Right forelimb (tissue), 1 donor: Measurements from ENCODE around the gene SLC12A9.
A peak's percentile ranks its signal among the peaks of the same experiment; 100 is the strongest.
"Not testable (repeated sequence)": the region's sequence is repeated elsewhere in the genome, so short reads cannot be mapped to it uniquely, and the experiment has no call there.

Experiments
- DNase-seq: peaks from one replicate; pipeline ENCODE4 v3.0.0-alpha.2; 2018

The SLC12A9 gene

DNA sequence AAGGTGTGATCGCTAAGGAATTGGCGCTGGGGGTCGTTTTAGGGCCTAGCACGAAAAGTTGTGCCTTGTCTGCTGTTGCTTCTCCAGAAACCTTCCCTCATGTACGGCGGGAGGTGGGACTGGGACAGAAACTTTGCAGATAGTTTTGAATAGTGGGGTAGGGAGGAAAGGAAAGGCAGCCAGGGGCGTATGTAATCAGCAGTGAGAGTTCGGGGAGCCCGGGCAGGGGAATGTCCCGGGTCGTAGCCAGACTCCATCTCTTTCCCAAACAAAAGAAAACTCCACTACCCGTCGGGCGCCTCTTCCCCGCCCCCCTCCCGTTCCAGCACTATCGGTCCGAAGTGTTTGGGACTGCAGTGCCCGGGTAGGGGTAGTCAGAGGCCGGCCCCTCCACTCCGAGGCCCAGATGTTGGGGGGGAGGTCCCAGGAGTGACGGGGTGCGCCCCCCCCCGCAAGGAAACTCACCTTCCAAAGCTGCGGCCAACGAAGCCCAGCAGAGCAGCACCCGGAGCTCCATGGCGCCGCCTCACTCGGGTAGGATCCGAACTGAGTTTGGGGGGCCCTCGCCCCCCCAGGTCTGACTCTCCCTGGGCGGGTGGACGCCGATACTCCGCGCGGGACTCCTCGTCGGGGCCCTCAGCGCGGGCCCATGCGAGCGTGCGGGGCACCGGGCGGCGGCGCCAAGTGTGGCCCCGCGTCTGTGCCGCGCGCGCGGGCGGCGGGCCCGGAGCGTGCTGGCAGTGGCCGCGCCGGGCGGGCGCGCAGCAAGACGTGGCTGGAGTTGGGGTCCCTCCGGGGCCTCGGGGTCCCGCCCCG lies 25.8 kb upstream of the SLC12A9 start:
- DNase-seq = peak; percentile 60

- peak; percentile 94 for DNase-seq
Observed at GRCh38 chr7:100827330-100828226, 24.9 kb upstream of the SLC12A9 start, which contains the start of gene EPHB4. TSS of gene EPHB4 (minus strand) at chr7:100827523. CDS start at chr7:100827030, 493 bp downstream.

DNA sequence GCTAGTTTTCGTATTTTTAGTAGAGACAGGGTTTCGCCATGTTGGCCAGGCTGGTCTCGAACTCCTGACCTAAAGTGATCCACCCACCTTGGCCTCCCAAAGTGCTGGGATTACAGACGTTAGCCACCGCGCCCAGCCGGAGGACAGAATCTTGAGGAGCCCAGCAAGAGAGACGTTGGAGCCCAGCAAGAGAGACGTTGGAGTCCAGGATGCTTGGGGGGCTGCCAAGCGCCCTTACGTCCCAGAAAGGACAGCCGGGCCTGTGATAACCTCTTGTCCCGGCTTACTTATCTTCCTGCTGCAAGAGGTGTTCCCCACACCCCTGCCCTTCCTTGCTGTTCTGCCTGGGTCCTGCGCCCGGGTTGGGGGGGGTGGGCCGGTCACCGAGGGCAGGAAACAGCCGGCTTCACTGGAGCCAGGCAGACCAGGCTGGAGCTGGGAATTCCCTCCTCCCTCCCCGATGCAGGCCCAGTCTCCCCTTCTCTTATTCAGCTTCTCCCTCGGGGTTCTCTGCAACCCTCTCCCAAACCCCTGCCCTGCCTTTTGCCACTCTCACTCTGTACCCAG lies 23.3 kb upstream of the SLC12A9 start:
- DNase-seq = no peak

GRCh38 chr7:100830396-100830795 lies 22.1 kb upstream of the SLC12A9 start:
- DNase-seq = no peak

- no peak for DNase-seq
Observed at GRCh38 chr7:100832281-100832633, 20.3 kb upstream of the SLC12A9 start.

DNA sequence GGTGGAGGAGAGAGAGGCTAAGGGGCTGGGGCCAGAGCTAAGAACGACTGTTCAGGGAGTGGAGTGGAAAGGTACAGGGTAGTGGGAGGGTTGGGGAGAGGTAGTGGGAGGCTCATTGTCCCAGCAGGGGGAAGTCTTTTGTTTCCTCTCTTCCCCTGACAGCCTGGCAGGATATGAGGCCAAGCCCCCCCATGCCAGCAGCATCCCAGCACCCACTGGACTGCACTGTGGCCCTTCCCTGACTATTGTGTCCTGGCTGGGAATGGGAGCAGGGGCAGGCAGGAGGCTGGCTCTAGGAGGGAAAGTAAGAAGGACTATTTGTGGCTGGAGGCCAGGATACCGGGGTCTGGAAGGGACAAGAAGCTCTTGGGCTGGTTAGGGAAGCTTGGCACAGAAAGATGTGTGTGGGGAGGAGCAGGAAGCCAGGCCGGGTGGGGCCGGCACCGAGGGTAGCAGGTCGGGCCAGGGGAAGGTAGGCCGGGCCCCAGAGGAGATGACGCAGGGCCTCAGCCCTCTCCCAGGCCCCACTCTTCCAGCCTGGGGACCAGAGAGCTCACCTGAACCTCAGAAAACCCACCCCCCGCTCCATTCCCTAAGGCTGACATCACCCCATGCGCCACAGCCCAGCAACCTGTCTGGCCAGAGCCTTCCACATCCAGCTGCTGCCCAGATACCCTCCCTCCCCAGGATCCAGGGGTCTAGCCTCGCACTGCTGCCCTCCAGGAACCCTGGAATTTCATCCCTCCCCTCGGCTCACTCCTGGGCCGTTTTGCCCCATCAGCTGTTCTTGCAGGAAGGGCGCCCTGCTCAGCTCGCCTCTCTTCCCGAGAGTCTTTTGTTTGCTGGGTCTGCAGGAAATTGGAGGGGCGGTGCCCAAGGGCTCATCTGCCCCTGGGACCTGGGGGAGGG lies 16.4 kb upstream of the SLC12A9 start:
- DNase-seq = peak; percentile 63

GRCh38 chr7:100836812-100837098 lies 15.8 kb upstream of the SLC12A9 start:
- no peak for DNase-seq

GRCh38 chr7:100837099-100837836 lies 15.2 kb upstream of the SLC12A9 start:
- DNase-seq = peak; percentile 94

DNA sequence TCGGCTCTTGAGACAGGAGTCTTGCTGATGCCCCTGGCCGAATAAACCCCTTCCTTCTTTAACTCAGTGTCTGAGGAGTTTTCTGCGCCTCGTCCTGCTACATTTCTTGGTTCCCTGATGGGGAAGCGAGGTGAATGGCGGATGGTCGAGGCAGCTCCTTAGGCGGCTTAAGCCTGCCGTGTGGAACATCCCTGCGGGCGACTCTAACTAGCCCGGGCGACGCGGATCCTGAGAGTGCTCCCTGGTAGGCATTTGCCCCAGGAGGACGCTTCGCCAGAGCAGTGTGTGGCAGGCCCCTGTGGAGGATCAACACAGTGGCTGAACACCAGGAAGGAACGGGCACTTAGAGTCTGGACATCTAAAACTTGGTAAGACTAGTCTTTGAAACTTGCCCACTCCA lies 13.2 kb upstream of the SLC12A9 start:
- DNase-seq = no peak

GRCh38 chr7:100840470-100841100 lies 11.9 kb upstream of the SLC12A9 start:
- DNase-seq = no peak

DNA sequence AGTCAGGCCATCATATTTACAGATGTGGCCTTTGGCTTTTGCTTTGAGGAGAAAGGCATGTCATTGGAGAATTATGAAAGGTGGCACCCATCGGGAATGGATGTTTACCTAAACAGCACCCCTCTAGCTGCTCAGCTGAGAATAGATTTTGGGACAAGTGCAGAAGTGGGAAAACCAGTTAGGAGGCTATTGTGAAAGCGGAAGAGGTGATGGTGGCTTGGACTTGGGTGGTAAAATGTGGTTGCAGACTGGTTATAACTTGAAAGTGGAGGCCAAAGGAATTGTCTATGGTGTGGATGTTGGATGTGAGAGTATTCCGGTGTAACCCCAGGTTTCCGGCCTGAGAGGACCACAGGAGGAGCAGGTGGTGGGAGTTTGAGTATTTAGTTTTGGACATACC lies 5.2 kb upstream of the SLC12A9 start:
- no peak for DNase-seq

DNA sequence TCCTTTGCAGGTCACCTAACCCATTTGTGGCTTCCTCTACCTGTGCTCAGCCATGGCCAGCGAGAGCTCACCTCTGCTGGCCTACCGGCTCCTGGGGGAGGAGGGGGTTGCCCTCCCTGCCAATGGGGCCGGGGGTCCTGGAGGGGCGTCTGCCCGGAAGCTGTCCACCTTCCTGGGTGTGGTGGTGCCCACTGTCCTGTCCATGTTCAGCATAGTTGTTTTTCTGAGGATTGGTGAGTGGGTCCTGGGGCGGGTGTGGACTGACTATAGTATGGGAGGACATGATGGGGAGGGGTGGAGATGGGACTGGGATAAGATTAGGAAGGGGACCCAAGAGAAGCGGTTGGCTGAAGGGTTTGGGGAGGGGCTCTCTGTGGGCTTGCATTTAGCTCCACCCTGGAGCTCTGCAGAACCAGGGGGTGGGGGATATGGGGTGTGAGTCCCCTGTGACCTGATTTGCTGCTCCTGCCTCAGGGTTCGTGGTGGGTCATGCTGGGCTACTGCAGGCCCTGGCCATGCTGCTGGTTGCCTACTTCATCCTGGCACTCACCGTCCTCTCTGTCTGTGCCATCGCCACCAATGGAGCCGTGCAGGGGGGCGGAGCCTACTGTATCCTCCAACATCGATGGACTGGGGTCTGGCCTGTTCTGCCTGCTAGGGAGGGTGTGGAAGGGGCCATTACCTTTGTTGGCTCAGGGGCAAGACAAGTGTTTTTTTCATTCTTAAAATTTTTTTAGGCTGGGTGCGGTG lies 1.8 kb downstream of the SLC12A9 start:
- DNase-seq = no peak

DNA sequence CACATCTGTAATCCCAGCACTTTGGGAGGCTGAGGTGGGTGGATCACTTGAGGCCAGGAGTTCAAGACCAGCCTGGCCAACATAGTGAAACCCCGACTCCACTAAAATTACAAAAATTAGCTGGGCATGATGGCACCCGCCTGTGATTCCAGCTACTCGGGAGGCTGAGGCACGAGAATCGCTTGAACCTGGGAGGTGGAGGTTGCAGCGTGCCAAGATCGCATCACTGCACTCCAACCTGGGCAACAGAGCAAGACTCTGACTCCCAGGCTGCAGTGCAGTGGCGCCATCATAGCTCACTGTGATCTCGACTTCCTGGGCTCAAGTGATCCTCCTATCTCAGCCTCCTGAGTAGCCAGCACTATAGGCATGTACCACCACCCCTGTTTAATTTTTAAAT lies 2.4 kb downstream of the SLC12A9 start:
- DNase-seq = not testable (repeated sequence)

GRCh38 chr7:100855515-100855914 lies 3.0 kb downstream of the SLC12A9 start:
- DNase-seq = no peak

DNA sequence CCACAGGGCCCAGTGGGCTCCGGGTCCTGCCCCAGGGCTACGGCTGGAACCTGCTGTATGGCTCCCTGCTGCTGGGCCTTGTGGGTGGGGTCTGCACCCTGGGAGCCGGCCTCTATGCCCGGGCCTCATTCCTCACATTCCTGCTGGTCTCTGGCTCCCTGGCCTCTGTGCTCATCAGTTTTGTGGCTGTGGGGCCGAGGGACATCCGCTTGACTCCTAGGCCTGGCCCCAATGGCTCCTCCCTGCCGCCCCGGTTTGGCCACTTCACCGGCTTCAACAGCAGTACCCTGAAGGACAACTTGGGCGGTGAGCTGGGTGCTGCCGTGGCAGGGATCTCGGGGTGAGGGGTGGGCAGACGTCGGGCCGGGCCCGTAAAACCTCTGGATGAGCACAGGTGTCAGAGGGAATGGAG lies 4.4 kb downstream of the SLC12A9 start:
- no peak for DNase-seq

GRCh38 chr7:100859856-100860255 lies 7.3 kb downstream of the SLC12A9 start:
- DNase-seq = no peak

DNA sequence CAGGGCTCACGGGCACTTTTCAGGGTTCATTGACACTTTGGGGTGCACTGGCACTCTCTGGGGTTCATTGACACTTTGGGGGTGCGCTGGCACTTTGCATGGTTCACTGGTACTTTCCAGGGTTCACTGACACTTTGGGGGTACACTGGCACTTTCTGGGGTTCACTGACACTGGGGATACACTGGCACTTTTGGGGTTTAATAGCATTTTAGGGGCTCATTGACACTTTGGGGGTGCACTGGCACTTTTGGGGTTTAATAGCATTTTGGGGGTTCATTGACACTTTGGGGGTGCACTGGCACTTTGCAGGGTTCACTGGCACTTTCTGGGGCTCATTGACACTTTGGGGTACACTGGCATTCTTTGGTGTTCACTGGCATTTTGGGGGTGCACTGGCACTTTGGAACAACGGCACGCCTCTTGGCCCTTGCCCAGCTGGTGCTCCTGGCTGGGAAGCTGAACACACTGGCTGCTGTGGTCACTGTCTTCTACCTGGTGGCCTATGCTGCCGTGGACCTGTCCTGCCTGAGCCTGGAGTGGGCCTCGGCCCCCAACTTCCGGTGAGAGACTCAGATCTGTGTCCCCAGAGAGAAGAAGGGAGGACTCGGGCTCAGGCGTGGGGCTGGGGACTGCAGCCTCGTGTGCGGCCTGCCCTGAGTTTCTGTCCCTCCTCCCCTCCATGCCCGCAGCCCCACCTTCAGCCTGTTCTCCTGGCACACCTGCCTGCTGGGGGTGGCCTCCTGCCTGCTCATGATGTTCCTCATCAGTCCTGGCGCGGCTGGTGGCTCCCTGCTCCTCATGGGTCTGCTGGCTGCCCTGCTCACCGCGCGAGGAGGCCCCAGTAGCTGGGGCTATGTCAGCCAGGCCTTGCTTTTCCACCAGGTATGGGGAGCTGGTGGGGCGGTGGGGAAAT lies 8.4 kb downstream of the SLC12A9 start:
- no peak for DNase-seq

DNA sequence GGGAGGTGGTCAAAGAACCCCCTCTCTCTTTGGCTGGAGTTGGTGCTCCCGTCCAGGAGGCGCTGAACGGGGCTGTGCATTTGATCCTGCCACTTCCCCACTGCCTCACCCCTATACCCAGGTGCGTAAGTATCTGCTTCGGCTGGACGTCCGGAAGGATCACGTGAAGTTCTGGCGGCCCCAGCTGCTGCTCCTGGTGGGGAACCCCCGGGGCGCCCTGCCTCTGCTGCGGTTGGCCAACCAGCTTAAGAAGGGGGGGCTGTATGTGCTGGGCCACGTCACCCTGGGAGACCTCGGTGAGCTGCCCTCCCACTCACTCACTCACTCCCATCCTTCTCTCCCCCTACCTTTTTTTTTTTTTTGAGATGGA lies 9.1 kb downstream of the SLC12A9 start:
- no peak for DNase-seq

DNA sequence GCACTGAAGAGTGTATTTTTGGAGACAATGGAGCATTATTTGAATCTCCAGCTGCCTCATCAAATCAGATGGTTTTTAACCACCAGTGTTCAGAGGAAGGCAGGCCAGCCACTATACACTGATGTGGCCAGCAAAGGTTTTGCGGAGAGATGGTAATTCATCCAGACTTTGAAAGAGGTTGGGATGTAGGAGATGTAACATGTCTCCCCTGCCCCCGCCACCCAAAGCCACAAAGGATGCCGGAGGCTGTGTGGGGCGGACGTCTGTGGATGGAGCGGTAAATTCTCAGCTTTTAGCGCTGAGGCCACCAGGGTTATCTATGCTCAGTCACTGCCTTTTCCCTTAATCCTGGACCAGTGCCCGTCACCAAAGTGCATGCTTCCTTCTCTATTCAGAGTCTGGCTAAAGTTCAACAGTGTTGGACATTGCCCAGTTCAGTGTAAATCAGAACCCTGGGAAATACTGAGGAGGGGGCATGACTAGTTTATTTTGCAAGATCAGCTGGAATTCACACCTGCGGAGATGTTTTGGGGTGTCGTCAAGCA lies 11.0 kb downstream of the SLC12A9 start:
- no peak for DNase-seq
